Epithelial cell of proximal tubule (primary cell): Measurements from ENCODE around the gene ARFGEF2. TPM values are rescaled to one million over a fixed set of nuclear protein-coding genes. Genes with fewer than 3 reads are reported as not detected.
"Not testable (repeated sequence)": the region's sequence is repeated elsewhere in the genome, so short reads cannot be mapped to it uniquely, and the experiment has no call there.

ENCODE experiments used
- DNase-seq: peaks from one replicate; pipeline ENCODE4 v3.0.0-alpha.2; 2011; ENCODE audit warnings: low read depth
- H3K4me3 ChIP-seq: 2 replicates; pipeline ENCODE4 v1.5.1; 2011; ENCODE audit warnings: low read depth, mild to moderate bottlenecking, low read length
- CTCF ChIP-seq: conservative IDR thresholded peaks from 2 replicates; pipeline ENCODE4 v1.5.1; 2012; ENCODE audit warnings: low read depth, mild to moderate bottlenecking, low read length
- total RNA-seq: library from RNA; depleted of rRNA; stranded (reverse); fragments of >200 nt; gene quantifications from 2 replicates; pipeline ENCODE4 v1.2.3, GENCODE V29; 2015

The ARFGEF2 gene
- total RNA-seq, 1 donor from 2014 or later = 20.5 TPM

GRCh38 chr20:48971956-48972355 lies 50.4 kb downstream of the ARFGEF2 start:
- DNase-seq = no peak
- no peak for TF ChIP-seq CTCF
- no peak overlapping the region for H3K4me3 ChIP-seq

DNA sequence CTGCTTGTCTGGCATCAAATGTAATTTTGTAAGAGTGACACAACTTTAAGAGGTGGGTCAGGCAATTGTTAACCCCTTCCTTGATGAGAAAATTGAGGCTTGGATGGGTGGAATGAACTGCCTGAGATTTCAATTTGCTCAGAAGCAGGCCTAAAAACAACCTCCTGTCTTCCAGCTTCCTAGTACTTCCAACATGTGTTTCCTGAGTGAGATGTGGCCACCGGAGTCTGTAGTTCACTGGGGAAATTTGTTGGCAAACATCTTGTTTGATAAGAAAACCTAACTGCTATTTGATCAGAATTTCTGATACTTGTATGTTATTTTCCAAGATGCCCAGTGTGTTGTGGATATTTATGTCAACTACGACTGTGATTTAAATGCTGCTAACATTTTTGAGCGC lies 51.3 kb downstream of the ARFGEF2 start:
- DNase-seq = no peak
- H3K4me3 ChIP-seq = no peak overlapping the region
- no peak for TF ChIP-seq CTCF

GRCh38 chr20:48975955-48976354 lies 54.4 kb downstream of the ARFGEF2 start:
- no peak overlapping the region for H3K4me3 ChIP-seq
- DNase-seq = no peak
- TF ChIP-seq CTCF = no peak

GRCh38 chr20:48979980-48980379 lies 58.5 kb downstream of the ARFGEF2 start:
- H3K4me3 ChIP-seq, DNase-seq: not testable (repeated sequence)

DNA sequence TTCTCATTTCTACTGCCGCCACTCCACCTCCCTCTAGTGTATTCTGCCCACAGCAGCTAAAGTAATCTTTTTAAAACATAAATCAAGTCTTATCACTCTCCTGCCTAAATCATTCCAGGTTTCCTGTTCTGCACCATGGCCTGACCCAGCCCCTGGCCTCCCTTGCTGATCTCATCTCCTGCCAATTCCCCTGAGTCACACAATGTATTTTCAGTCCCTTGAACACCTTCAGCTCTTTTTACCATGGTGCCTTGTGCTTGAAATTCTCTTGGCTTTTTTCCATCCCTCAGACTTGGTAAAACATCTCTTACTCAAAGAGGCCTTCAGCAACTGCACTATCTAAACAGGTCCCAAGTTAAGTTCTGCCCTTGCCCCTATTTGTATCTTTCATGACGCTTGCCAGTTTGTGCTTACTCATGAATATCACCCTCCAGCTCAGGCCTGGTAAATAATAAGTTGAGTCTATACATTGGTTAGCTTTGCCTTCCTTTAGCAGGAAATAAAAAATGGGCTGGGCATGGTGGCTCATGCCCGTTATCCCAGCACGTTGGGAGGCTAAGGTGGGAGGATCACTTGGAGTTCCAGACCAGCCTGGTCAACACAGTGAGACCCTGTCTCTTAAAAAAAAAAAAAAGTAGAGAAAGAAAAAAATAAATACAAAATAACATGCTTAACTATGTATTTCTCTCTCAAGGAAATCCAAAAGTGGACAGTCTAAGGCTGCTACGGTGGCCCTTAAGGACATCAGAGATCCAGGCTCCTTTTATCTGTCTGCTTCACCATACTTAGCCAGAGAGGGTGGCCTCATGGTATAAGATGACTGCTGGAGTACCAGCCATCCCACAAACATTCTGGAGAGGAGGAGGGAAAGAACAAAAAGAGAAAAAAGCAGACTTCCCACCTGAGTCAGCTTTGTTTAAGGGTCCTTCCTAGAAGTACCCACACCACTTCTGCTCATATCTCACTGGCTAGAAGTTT lies 62.2 kb downstream of the ARFGEF2 start:
- TF ChIP-seq CTCF = no peak
- H3K4me3 ChIP-seq = no peak overlapping the region
- peak; percentile 79 for DNase-seq

GRCh38 chr20:48984575-48985219 lies 63.2 kb downstream of the ARFGEF2 start:
- no peak for DNase-seq
- no peak for TF ChIP-seq CTCF
- no peak overlapping the region for H3K4me3 ChIP-seq

GRCh38 chr20:48986899-48987298 lies 65.4 kb downstream of the ARFGEF2 start:
- H3K4me3 ChIP-seq = no peak overlapping the region
- DNase-seq = no peak
- peak; percentile 53 for TF ChIP-seq CTCF
